IMR-90 (cell line): Measurements from ENCODE around the gene ZFP36L1. TPM values are rescaled to one million over a fixed set of nuclear protein-coding genes. Genes with fewer than 3 reads are reported as not detected.
A peak's percentile ranks its signal among the peaks of the same experiment; 100 is the strongest.

Source experiments
- ATAC-seq: fragments of 200-7000 bp; cut with Tn5 transposase; 2 replicates; pipeline ENCODE4 v1.9.1; 2020; ENCODE audit warnings: low read depth, mild to moderate bottlenecking, moderate library complexity
- BruUV-seq: library from RNA; stranded (reverse); fragments of 400-500 nt; replicated peaks from 2 replicates; lab custom pipeline; 2021; lab: Mats Ljungman, UMichigan
- CTCF ChIA-PET: fragments of 300-600 bp; formaldehyde crosslinking; extraction: SDS; loops from one replicate; lab custom pipeline; 2021; ENCODE audit warnings: antibody characterized with exemption; lab: Yijun Ruan, JAX
- POLR2A ChIA-PET: fragments of 300-600 bp; sonication (Branson Sonifier 250); formaldehyde crosslinking; loops from one replicate; lab custom pipeline; 2022; ENCODE audit warnings: antibody characterized with exemption; ENCODE audit not compliant: unreplicated experiment; lab: Charles Lee
- DNase-seq: peaks from one replicate; pipeline ENCODE4 v3.0.0; 2013
- H2AFZ ChIP-seq: replicated peaks from 2 replicates; pipeline ENCODE3; 2013; ENCODE audit warnings: low read length, mild to moderate bottlenecking; ENCODE audit not compliant: poor library complexity
- H2AK5ac ChIP-seq: 2 replicates; pipeline ENCODE4 v1.6.1; 2013; ENCODE audit warnings: low read depth, low read length, inconsistent platforms
- H2AK9ac ChIP-seq: replicated peaks from 2 replicates; pipeline ENCODE3; 2013; ENCODE audit warnings: mild to moderate bottlenecking, low read depth, low read length, moderate library complexity; ENCODE audit not compliant: poor library complexity
- H2BK120ac ChIP-seq: 2 replicates; pipeline ENCODE4 v1.6.1; 2013; ENCODE audit warnings: low read depth, low read length, inconsistent platforms
- H2BK15ac ChIP-seq: 3 replicates; pipeline ENCODE4 v1.6.1; 2013; ENCODE audit warnings: low read depth, low read length, inconsistent platforms
- H2BK20ac ChIP-seq: 2 replicates; pipeline ENCODE4 v1.6.1; 2013; ENCODE audit warnings: low read depth, mild to moderate bottlenecking, inconsistent platforms, low read length, moderate library complexity
- H2BK5ac ChIP-seq: 2 replicates; pipeline ENCODE4 v1.6.1; 2013; ENCODE audit warnings: mild to moderate bottlenecking, low read depth, low read length, inconsistent platforms; ENCODE audit not compliant: poor library complexity, severe bottlenecking
- H3K14ac ChIP-seq: replicated peaks from 2 replicates; pipeline ENCODE4 v1.6.1; 2013; ENCODE audit warnings: low read depth, low read length, inconsistent platforms
- H3K18ac ChIP-seq: 2 replicates; pipeline ENCODE4 v1.6.1; 2013; ENCODE audit warnings: low read depth, low read length, control low read depth
- H3K23ac ChIP-seq: 2 replicates; pipeline ENCODE4 v1.6.1; 2013; ENCODE audit warnings: low read depth, low read length, inconsistent platforms
- H3K27ac ChIP-seq: 2 replicates; pipeline ENCODE4 v1.5.1; 2013; ENCODE audit warnings: mild to moderate bottlenecking, control low read depth, low read length; ENCODE audit not compliant: insufficient read depth
- H3K27me3 ChIP-seq: 2 replicates; pipeline ENCODE4 v1.6.1; 2013; ENCODE audit warnings: low read length; ENCODE audit not compliant: control insufficient read depth, insufficient read depth
- H3K36me3 ChIP-seq: 2 replicates; pipeline ENCODE4 v1.6.1; 2013; ENCODE audit warnings: low read length, mixed read lengths; ENCODE audit not compliant: control insufficient read depth, insufficient read depth
- H3K4ac ChIP-seq: 2 replicates; pipeline ENCODE4 v1.6.1; 2013; ENCODE audit warnings: low read depth, low read length, inconsistent platforms
- H3K4me1 ChIP-seq: 2 replicates; pipeline ENCODE4 v1.6.1; 2013; ENCODE audit warnings: low read length, mixed read lengths; ENCODE audit not compliant: control insufficient read depth, insufficient read depth
- H3K4me2 ChIP-seq: 2 replicates; pipeline ENCODE4 v1.6.1; 2013; ENCODE audit warnings: low read depth, mild to moderate bottlenecking, control low read depth, low read length, moderate library complexity
- H3K4me3 ChIP-seq: 2 replicates; pipeline ENCODE4 v1.5.1; 2013; ENCODE audit warnings: low read depth, mild to moderate bottlenecking, control low read depth, low read length, moderate library complexity; ENCODE audit not compliant: insufficient read depth
- H3K56ac ChIP-seq: 2 replicates; pipeline ENCODE4 v1.6.1; 2013; ENCODE audit warnings: low read length, inconsistent platforms; ENCODE audit not compliant: insufficient read depth; ENCODE audit errors: extremely low read depth
- H3K79me1 ChIP-seq, 2 experiments: 2 replicates each; pipeline ENCODE4 v1.6.1; 2013; ENCODE audit warnings: low read length in 2 of 2, inconsistent platforms in 1 of 2, low read depth in 1 of 2
- H3K9ac ChIP-seq: 2 replicates; pipeline ENCODE4 v1.6.1; 2013; ENCODE audit warnings: low read depth, low read length, control low read depth
- H3K9me1 ChIP-seq: 2 replicates; pipeline ENCODE4 v1.6.1; 2013; ENCODE audit warnings: low read length, inconsistent platforms; ENCODE audit not compliant: insufficient read depth
- H3K9me3 ChIP-seq: 2 replicates; pipeline ENCODE4 v1.6.1; 2013; ENCODE audit warnings: low read length; ENCODE audit not compliant: control insufficient read depth, insufficient read depth
- H4K20me1 ChIP-seq: 2 replicates; pipeline ENCODE4 v1.6.1; 2013; ENCODE audit warnings: low read length, inconsistent platforms; ENCODE audit not compliant: insufficient read depth
- H4K5ac ChIP-seq: 2 replicates; pipeline ENCODE4 v1.6.1; 2013; ENCODE audit warnings: mild to moderate bottlenecking, low read depth, low read length, control low read depth
- H4K8ac ChIP-seq, 2 experiments: 2 replicates each; pipeline ENCODE4 v1.6.1; 2013; ENCODE audit warnings: low read depth in 2 of 2, low read length in 2 of 2, control low read depth in 1 of 2, inconsistent platforms in 1 of 2
- H4K91ac ChIP-seq: 2 replicates; pipeline ENCODE4 v1.6.1; 2013; ENCODE audit warnings: low read depth, low read length, inconsistent platforms; ENCODE audit not compliant: insufficient read depth
- BHLHE40 ChIP-seq: fragments of 150-350 bp; IDR thresholded peaks from 2 replicates; pipeline ENCODE4 v1.6.1; 2016; ENCODE audit warnings: mild to moderate bottlenecking, low read depth, low read length
- CEBPB ChIP-seq: IDR thresholded peaks from 2 replicates; pipeline ENCODE4 v1.6.1; 2012; ENCODE audit warnings: low read depth, low read length, improper control_type of control experiment
- CHD1 ChIP-seq: IDR thresholded peaks from 2 replicates; pipeline ENCODE4 v1.6.1; 2012; ENCODE audit warnings: low read depth, low read length, improper control_type of control experiment
- MAFK ChIP-seq: IDR thresholded peaks from 2 replicates; pipeline ENCODE4 v1.6.1; 2012; ENCODE audit warnings: low read depth, low read length, improper control_type of control experiment
- MAZ ChIP-seq: IDR thresholded peaks from 2 replicates; pipeline ENCODE4 v1.6.1; 2012; ENCODE audit warnings: low read depth, mild to moderate bottlenecking, low read length, improper control_type of control experiment, moderate library complexity, borderline replicate concordance
- MXI1 ChIP-seq: IDR thresholded peaks from 2 replicates; pipeline ENCODE4 v1.6.1; 2012; ENCODE audit warnings: low read depth, mild to moderate bottlenecking, low read length, moderate library complexity, borderline replicate concordance
- NFE2L2 ChIP-seq: fragments of 150-350 bp; IDR thresholded peaks from 2 replicates; pipeline ENCODE4 v1.6.1; 2016; ENCODE audit warnings: low read depth, mild to moderate bottlenecking, low read length
- RAD21 ChIP-seq: IDR thresholded peaks from 2 replicates; pipeline ENCODE4 v1.6.1; 2012; ENCODE audit warnings: low read length, improper control_type of control experiment
- RCOR1 ChIP-seq: IDR thresholded peaks from 2 replicates; pipeline ENCODE4 v1.6.1; 2012; ENCODE audit warnings: mild to moderate bottlenecking, low read length, improper control_type of control experiment; ENCODE audit not compliant: insufficient replicate concordance
- RFX5 ChIP-seq: IDR thresholded peaks from 2 replicates; pipeline ENCODE4 v1.8.0; 2012; ENCODE audit warnings: low read depth, mild to moderate bottlenecking, low read length, moderate library complexity
- SMC3 ChIP-seq: fragments of 150-350 bp; IDR thresholded peaks from 2 replicates; pipeline ENCODE4 v1.6.1; 2016; ENCODE audit warnings: low read depth, mild to moderate bottlenecking, antibody characterized with exemption, low read length, moderate library complexity
- WGBS, 2 experiments: methylation state at CpG; one replicate each; pipeline versions ENCODE4 v1.1.5 to v1.1.7; 2013; ENCODE audit warnings: missing lambda C conversion rate in 2 of 2; ENCODE audit not compliant: insufficient read length in 1 of 2; ENCODE audit errors: extremely low coverage in 2 of 2; 5-methylcytosine and 5-hydroxymethylcytosine counted together
- dilution Hi-C: fragments of 300-500 bp; cut with HindIII; formaldehyde crosslinking; loops from one replicate; pipeline ENCODE4 v1.14.3; 2018; ENCODE audit warnings: low sequenced_read_pairs; ENCODE audit not compliant: unreplicated experiment
- in situ Hi-C: fragments of 300-500 bp; cut with MboI; formaldehyde crosslinking; loops from 3 replicates; pipeline ENCODE4 v1.14.3; 2019; ENCODE audit warnings: low sequenced_read_pairs, inconsistent platforms, mixed read lengths
- intact Hi-C: fragments of 100-400 bp; cut with micrococcal nuclease; formaldehyde crosslinking; loops from 2 replicates; pipeline ENCODE4 v1.10.0; 2022
- polyA plus RNA-seq, 3 experiments: library from polyadenylated mRNA; depleted of rRNA; stranded (reverse); fragments of >200 nt; gene quantifications; 2 replicates each; pipeline ENCODE4 v1.2.3, GENCODE V29; 2012; ENCODE audit warnings: low replicate concordance in 1 of 3
- total RNA-seq: library from RNA; depleted of rRNA; stranded (reverse); fragments of >200 nt; gene quantifications from 2 replicates; pipeline ENCODE4 v1.2.3, GENCODE V29; 2012
- TF ChIP-seq, protein P1 (sequence below): fragments of 150-350 bp; IDR thresholded peaks from 2 replicates; pipeline ENCODE4 v1.6.1; 2016; ENCODE audit warnings: low read depth, mild to moderate bottlenecking, low read length, moderate library complexity, borderline replicate concordance
- TF ChIP-seq, protein P2 (sequence below): fragments of 150-350 bp; IDR thresholded peaks from 2 replicates; pipeline ENCODE4 v1.6.1; 2017; ENCODE audit warnings: mild to moderate bottlenecking, antibody characterized with exemption, low read length, low read depth

The ZFP36L1 gene
- total and polyA plus RNA-seq, 2 of the 4 experiments (the other 2 are of a cell fraction) = 6.5 to 140 TPM

DNA sequence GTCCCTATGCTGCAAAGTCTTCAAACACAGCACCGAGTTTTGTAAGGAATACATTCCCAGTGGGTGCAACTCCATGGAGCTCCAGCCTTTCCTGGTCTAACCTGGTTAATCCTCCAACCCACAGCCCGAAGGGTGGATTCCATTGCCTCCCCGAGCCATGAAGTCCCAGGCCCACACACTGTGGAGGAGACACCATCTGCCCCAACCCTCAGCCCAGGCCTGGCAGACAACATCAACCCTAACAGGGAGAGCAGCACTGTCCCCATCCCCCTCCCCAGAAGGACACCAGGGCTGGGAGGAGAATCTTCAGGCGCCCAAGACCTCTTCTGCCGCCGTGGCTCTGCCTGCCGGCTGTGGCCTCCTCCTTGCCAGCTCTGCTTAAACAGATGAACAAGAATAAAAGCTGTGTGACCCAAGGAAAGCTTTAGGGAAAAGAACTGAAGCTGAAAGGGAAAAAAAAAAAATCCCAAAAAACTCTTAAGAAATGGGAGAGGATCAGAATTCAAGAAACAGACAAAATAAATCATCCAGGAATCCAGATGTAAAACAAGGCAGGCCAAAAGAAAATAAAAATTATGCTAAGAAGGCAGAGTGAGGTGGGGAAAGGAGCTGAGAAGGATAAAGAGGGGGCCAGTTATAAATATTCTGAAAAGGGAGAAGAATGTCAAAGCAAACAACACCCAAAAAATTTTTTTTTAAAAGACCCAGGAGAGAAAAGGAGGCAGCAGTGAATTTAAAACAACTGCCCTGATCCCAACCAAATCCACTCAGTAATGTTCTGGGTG, 16.0 kb upstream of the ZFP36L1 start (continued):
- TF ChIP-seq, protein P1, sequence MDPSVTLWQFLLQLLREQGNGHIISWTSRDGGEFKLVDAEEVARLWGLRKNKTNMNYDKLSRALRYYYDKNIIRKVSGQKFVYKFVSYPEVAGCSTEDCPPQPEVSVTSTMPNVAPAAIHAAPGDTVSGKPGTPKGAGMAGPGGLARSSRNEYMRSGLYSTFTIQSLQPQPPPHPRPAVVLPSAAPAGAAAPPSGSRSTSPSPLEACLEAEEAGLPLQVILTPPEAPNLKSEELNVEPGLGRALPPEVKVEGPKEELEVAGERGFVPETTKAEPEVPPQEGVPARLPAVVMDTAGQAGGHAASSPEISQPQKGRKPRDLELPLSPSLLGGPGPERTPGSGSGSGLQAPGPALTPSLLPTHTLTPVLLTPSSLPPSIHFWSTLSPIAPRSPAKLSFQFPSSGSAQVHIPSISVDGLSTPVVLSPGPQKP = no peak

DNA sequence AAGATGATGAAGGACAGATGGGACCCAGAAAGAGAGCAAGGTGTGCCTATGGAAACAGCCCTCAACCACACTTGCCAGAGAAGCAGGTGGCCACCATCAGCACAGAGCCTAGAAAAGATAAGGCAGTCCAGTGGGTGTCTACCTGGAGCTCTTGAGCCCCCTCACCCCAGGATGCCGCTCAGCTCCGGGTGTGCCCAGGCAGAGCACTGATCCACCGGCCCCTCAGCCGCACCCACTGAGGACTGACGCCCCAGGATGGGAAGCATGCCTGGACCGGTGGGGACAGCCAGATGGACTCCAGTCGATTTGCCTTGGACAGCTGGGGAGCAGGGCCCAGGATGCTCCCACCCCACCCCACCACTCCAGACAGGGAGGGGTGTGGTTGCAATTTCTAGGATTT, 15.1 kb upstream of the ZFP36L1 start:
- H3K9me3 ChIP-seq = 0 out of 2 replicates have a peak, but pooled peaks cover 2% of the 10 kb centered on the region
- in situ Hi-C loops (no loop called here), intact Hi-C loops (loop anchor here (1.0 kb wide), 2 partner anchors 15 to 30 kb away; partner anchors contain the start of gene ZFP36L1), dilution Hi-C loops (no loop called here)
- peak overlapping the region; percentile 82 for H3K14ac ChIP-seq
- H3K18ac ChIP-seq = peak overlapping the region; percentile 91
- H3K9ac ChIP-seq = no peak overlapping the region
- H3K27me3 ChIP-seq = no peaks in the 10 kb centered on the region
- H3K23ac ChIP-seq = peak overlapping the region; percentile 76; the same call in 1 of the 2 replicates
- no TSS peak for BruUV-seq
- peak overlapping the region; percentile 94; the same call in 1 of the 2 replicates for H3K27ac ChIP-seq
- peak overlapping the region; percentile 63; the same call in 1 of the 2 replicates for H4K5ac ChIP-seq
- WGBS, 2 experiments = no CpG with 5 or more reads among the region's 7 CpGs
- peak overlapping the region; percentile 99 for H2BK120ac ChIP-seq
- peak overlapping the region; percentile 59 to 84 for H4K8ac ChIP-seq
- H3K79me1 ChIP-seq = peaks cover 0 to 25% of the 10 kb centered on the region in 2 experiments; a peak in 3 of 4 replicates
- H3K56ac ChIP-seq = peak overlapping the region; percentile 78
- peak overlapping the region; percentile 90 for H2BK5ac ChIP-seq
- no peaks in the 10 kb centered on the region for H3K36me3 ChIP-seq
- ATAC-seq (no peak), DNase-seq (no peak)
- H2AK5ac ChIP-seq = peak overlapping the region; percentile 98
- peak overlapping the region; percentile 92 for H3K4ac ChIP-seq
- H2AFZ ChIP-seq = no peak overlapping the region
- ChIA-PET CTCF (interaction anchor here (0.6 kb wide), 1 partner anchor 20 kb away, joined by 4 read pairs; no protein-coding TSS in a partner anchor), POLR2A (interaction anchor here (2.2 kb wide), 1 partner anchor 15 kb away, joined by 21 read pairs; the partner anchor contains the start of gene ZFP36L1)
- H2BK20ac ChIP-seq = peak overlapping the region; percentile 90
- peak overlapping the region; percentile 75 for H4K91ac ChIP-seq
- H3K4me1 ChIP-seq = peaks cover 23% of the 10 kb centered on the region
- no peak overlapping the region for H3K4me3 ChIP-seq
- no peaks in the 10 kb centered on the region for H4K20me1 ChIP-seq
- H2BK15ac ChIP-seq = peak overlapping the region; percentile 90; the same call in 2 of the 3 replicates
- H3K9me1 ChIP-seq = peaks cover 6% of the 10 kb centered on the region
- H2AK9ac ChIP-seq = no peak overlapping the region
- H3K4me2 ChIP-seq = no peak overlapping the region
- TF ChIP-seq SMC3 = no peak
- TF ChIP-seq MAZ = no peak
- no peak for TF ChIP-seq MAFK
- no peak for TF ChIP-seq CHD1
- no peak for TF ChIP-seq RAD21
- no peak for TF ChIP-seq RCOR1
- no peak for TF ChIP-seq CEBPB
- TF ChIP-seq NFE2L2 = no peak
- no peak for TF ChIP-seq BHLHE40
- TF ChIP-seq, protein P2, sequence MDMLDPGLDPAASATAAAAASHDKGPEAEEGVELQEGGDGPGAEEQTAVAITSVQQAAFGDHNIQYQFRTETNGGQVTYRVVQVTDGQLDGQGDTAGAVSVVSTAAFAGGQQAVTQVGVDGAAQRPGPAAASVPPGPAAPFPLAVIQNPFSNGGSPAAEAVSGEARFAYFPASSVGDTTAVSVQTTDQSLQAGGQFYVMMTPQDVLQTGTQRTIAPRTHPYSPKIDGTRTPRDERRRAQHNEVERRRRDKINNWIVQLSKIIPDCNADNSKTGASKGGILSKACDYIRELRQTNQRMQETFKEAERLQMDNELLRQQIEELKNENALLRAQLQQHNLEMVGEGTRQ = no peak
- no peak for TF ChIP-seq MXI1
- TF ChIP-seq RFX5 = no peak
